ENCODE measurements around the gene TNF.
A peak's percentile ranks its signal among the peaks of the same experiment; 100 is the strongest.

TNF gene

GRCh38 chr6:31546958-31547726 is 28.2 kb upstream of the TNF start, which contains the start of gene NFKBIL1 (continued):
- TF ChIP-seq TSHZ1 (tag by site-specific recombination; IDR thresholded peaks at IDR 0.05; ENCODE audit: borderline replicate concordance) (no peak), ZNF561 (tag by site-specific recombination; IDR thresholded peaks at IDR 0.05; ENCODE audit: borderline replicate concordance) (peak; percentile 88), FEZF1 (tag by site-specific recombination; IDR thresholded peaks at IDR 0.05) (no peak), ZNF768 (tag by site-specific recombination; IDR thresholded peaks at IDR 0.05) (no peak), ZNF184 (tag by site-specific recombination; IDR thresholded peaks at IDR 0.05) (0 out of 2 replicates have a peak, but pooled peaks have one; percentile 31), ZNF394 (tag by site-specific recombination; IDR thresholded peaks at IDR 0.05; ENCODE audit: borderline replicate concordance) (peak; percentile 57), ZEB2 (tag by site-specific recombination; IDR thresholded peaks at IDR 0.05) (peak; percentile 67; the same call in 1 of the 2 replicates), ZNF623 (tag by site-specific recombination; IDR thresholded peaks at IDR 0.05) (no peak; the same call in 1 of the 2 replicates), PRDM1 (tag by site-specific recombination; IDR thresholded peaks at IDR 0.05) (peak; percentile 90), ZNF76 (tag by site-specific recombination; IDR thresholded peaks at IDR 0.05; ENCODE audit: borderline replicate concordance, low read depth) (peak; percentile 85), SCRT1 (tag by site-specific recombination; IDR thresholded peaks at IDR 0.05; ENCODE audit: borderline replicate concordance) (no peak), ZNF121 (tag by site-specific recombination; IDR thresholded peaks at IDR 0.05) (no peak), ZNF639 (tag by site-specific recombination; IDR thresholded peaks at IDR 0.05) (peak; percentile 91), ZNF548 (tag by site-specific recombination; IDR thresholded peaks at IDR 0.05) (no peak), ZNF518A (tag by site-specific recombination; conservative IDR thresholded peaks at IDR 0.05; ENCODE audit: low read depth) (peak; percentile 90), ZNF157 (tag by site-specific recombination; IDR thresholded peaks at IDR 0.05) (no peak), PRDM10 (tag by site-specific recombination; IDR thresholded peaks at IDR 0.05) (peak; percentile 96), ZNF140 (tag by site-specific recombination; IDR thresholded peaks at IDR 0.05) (no peak), PBX3 (CRISPR knock-in tag; IDR thresholded peaks at IDR 0.05) (0 out of 2 replicates have a peak, but pooled peaks have one; percentile 16), ZBTB26 (tag by site-specific recombination; optimal IDR thresholded peaks at IDR 0.05) (peak; percentile 20), ZNF776 (tag by site-specific recombination; IDR thresholded peaks at IDR 0.05; ENCODE audit: borderline replicate concordance) (no peak), ZNF350 (tag by site-specific recombination; IDR thresholded peaks at IDR 0.05) (no peak)
